ENCODE results near the gene NEUROD6.

NEUROD6 gene

DNA sequence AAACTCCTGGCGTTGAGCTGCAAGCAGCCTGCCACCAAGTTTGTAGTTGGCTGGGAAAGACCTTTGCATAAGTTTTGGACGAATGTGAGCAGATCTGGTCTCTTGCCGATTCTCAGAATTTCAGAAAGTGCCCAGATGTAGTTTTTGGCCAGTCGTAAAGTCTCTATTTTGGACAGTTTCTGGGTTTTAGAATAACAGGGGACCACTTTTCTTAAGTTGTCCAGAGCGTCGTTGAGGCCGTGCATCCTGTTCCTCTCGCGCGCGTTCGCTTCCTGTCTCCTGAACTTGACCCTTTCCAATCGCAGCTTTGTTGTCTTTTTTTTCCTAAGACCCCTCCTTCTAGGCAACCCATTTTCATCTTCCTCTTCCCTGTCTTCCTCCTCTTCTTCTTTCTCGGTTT is 1.8 kb downstream of the NEUROD6 start:
- Histone ChIP-seq H3K79me2 (ENCODE audit: insufficient read depth, low read length) (no peaks in the 10 kb centered on the region), H3K9ac (ENCODE audit: low read length) (no peak overlapping the region), H3K27me3 (ENCODE audit: low read length) (no peaks in the 10 kb centered on the region), H4K20me1 (ENCODE audit: low read depth, low read length) (no peaks in the 10 kb centered on the region; the same call in 1 of the 2 replicates), H3K27ac (ENCODE audit: low read depth, low read length) (no peak overlapping the region), H3K4me3 (ENCODE audit: insufficient read depth, low read length, poor library complexity, severe bottlenecking) (no peak overlapping the region), H3K4me2 (ENCODE audit: low read depth, low read length, poor library complexity, severe bottlenecking) (no peak overlapping the region), H3F3A (ENCODE audit: insufficient read depth) (no peaks in the 10 kb centered on the region), H3K9me3 (ENCODE audit: insufficient read depth, low read length) (no peaks in the 10 kb centered on the region), H3K36me3 (ENCODE audit: low read length) (no peaks in the 10 kb centered on the region), H3K9me2 (replicated peaks; ENCODE audit: insufficient read depth, low read length) (no peaks in the 10 kb centered on the region), H2AFZ (ENCODE audit: low read depth, low read length, severe bottlenecking) (no peak overlapping the region)
- TF ChIP-seq, protein P1, sequence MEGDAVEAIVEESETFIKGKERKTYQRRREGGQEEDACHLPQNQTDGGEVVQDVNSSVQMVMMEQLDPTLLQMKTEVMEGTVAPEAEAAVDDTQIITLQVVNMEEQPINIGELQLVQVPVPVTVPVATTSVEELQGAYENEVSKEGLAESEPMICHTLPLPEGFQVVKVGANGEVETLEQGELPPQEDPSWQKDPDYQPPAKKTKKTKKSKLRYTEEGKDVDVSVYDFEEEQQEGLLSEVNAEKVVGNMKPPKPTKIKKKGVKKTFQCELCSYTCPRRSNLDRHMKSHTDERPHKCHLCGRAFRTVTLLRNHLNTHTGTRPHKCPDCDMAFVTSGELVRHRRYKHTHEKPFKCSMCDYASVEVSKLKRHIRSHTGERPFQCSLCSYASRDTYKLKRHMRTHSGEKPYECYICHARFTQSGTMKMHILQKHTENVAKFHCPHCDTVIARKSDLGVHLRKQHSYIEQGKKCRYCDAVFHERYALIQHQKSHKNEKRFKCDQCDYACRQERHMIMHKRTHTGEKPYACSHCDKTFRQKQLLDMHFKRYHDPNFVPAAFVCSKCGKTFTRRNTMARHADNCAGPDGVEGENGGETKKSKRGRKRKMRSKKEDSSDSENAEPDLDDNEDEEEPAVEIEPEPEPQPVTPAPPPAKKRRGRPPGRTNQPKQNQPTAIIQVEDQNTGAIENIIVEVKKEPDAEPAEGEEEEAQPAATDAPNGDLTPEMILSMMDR (IDR thresholded peaks at IDR 0.05; ENCODE audit: insufficient read depth, low read length, poor library complexity, severe bottlenecking): no peak
- no peak for TF ChIP-seq EZH2phosphoT487 (conservative IDR thresholded peaks at IDR 0.05; ENCODE audit: low read length)

DNA sequence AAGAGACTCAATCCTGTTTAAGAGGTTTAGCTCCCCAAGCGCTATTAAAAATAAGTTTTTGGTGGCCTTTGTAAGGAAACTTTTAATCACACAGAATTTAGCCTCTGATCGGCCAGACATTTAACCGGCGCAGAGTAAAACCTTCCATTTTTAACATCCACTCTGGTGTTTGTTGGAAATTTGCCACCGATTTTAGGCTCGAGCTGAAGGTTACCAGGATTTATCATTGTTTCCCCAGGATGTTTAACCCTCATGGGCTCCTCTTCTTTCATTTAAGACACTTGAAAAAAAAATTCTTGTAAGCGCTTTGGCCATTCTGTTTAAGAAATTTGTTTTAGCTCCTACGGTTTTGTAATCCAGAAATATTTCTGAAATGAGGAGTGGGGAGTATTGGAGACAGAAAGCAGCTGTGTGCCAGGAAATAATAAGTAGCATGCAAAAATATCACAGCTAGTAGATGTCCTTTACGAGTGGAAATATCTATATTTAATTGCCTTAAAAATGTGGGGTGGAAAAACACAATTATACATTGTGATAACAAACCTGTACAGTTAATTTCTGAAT is 3.4 kb downstream of the NEUROD6 start:
- no peaks in the 10 kb centered on the region for H3K9me2 ChIP-seq (replicated peaks; ENCODE audit: insufficient read depth, low read length)
- TF ChIP-seq, protein P1 (IDR thresholded peaks at IDR 0.05; ENCODE audit: insufficient read depth, low read length, poor library complexity, severe bottlenecking): no peak
- TF ChIP-seq EZH2phosphoT487 (conservative IDR thresholded peaks at IDR 0.05; ENCODE audit: low read length): no peak
- no peaks in the 10 kb centered on the region for H3K9me3 ChIP-seq (ENCODE audit: insufficient read depth, low read length)
- H3K27ac ChIP-seq (ENCODE audit: low read depth, low read length): no peak overlapping the region
- H3K4me3 ChIP-seq (ENCODE audit: insufficient read depth, low read length, poor library complexity, severe bottlenecking): no peak overlapping the region
- H4K20me1 ChIP-seq (ENCODE audit: low read depth, low read length): no peaks in the 10 kb centered on the region; the same call in 1 of the 2 replicates
- no peak overlapping the region for H2AFZ ChIP-seq (ENCODE audit: low read depth, low read length, severe bottlenecking)
- no peaks in the 10 kb centered on the region for H3K79me2 ChIP-seq (ENCODE audit: insufficient read depth, low read length)
- H3K36me3 ChIP-seq (ENCODE audit: low read length): no peaks in the 10 kb centered on the region
- no peaks in the 10 kb centered on the region for H3F3A ChIP-seq (ENCODE audit: insufficient read depth)
- H3K4me2 ChIP-seq (ENCODE audit: low read depth, low read length, poor library complexity, severe bottlenecking): no peak overlapping the region
- no peaks in the 10 kb centered on the region for H3K27me3 ChIP-seq (ENCODE audit: low read length)
- no peak overlapping the region for H3K9ac ChIP-seq (ENCODE audit: low read length)

DNA sequence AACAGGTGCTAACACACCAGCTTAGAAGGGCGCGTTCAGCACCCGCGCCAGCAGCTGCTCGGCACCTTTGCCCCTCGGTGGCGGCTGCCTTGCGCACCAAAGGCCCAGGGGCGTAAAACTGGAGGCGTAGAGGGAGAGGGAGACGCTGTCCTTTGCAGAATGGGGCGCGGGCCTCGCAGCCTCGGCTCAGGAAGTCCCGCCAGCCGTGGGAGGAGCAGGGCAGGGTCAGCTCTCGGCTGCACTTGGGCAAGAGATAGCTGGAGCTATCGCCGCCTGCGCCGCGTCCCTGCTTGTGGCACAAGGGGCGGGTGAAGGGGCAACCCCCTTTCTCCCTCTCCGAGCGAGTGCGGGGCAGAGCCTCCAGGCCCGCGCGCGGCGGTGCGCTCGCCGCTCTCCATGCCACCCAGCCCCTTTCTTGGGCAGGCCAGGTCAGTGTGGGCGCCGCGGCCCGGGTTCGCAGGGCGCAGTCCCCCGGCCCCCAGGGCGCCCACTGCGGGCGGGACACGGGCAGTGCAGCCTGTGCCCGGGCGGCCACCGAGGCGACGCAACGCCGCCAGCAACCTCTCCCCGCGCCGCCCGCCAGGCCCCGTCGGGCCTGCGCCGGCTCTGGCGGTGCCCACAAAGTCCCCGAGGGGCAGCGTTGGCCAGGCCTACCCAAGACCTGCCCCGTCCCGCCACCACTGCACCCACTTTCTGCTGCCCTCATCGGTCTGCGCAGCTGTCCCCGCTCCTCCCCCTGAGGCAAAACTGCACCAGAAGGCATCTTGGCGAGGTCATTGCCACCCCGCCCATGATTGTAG is 4.1 kb downstream of the NEUROD6 start:
- Histone ChIP-seq H3K27ac (ENCODE audit: low read depth, low read length) (no peak overlapping the region), H3K9ac (ENCODE audit: low read length) (no peak overlapping the region), H3K36me3 (ENCODE audit: low read length) (no peaks in the 10 kb centered on the region), H3F3A (ENCODE audit: insufficient read depth) (no peaks in the 10 kb centered on the region), H3K27me3 (ENCODE audit: low read length) (no peaks in the 10 kb centered on the region), H2AFZ (ENCODE audit: low read depth, low read length, severe bottlenecking) (no peak overlapping the region), H3K79me2 (ENCODE audit: insufficient read depth, low read length) (no peaks in the 10 kb centered on the region), H3K4me2 (ENCODE audit: low read depth, low read length, poor library complexity, severe bottlenecking) (no peak overlapping the region), H4K20me1 (ENCODE audit: low read depth, low read length) (no peaks in the 10 kb centered on the region; the same call in 1 of the 2 replicates), H3K9me2 (replicated peaks; ENCODE audit: insufficient read depth, low read length) (no peaks in the 10 kb centered on the region), H3K9me3 (ENCODE audit: insufficient read depth, low read length) (no peaks in the 10 kb centered on the region), H3K4me3 (ENCODE audit: insufficient read depth, low read length, poor library complexity, severe bottlenecking) (no peak overlapping the region)
- TF ChIP-seq, protein P1 (IDR thresholded peaks at IDR 0.05; ENCODE audit: insufficient read depth, low read length, poor library complexity, severe bottlenecking): no peak
- TF ChIP-seq EZH2phosphoT487 (conservative IDR thresholded peaks at IDR 0.05; ENCODE audit: low read length): no peak

All from SU-DHL-6 (cell line).